ENCODE data around the gene SMAP1.

The SMAP1 gene

GRCh38 chr6:70900047-70900446 lies 232.4 kb downstream of the SMAP1 start:
- DNase-seq (ENCODE audit: low read depth), result no peak

GRCh38 chr6:70901324-70901723 lies 233.6 kb downstream of the SMAP1 start:
- no peak for DNase-seq (ENCODE audit: low read depth)

- DNase-seq (ENCODE audit: low read depth), result no peak
These were observed 236.2 kb downstream of the SMAP1 start for GRCh38 chr6:70903665-70904452.

GRCh38 chr6:70905742-70906141 lies 238.1 kb downstream of the SMAP1 start:
- DNase-seq (ENCODE audit: low read depth), result no peak
